GM12891 (cell line): ENCODE data around the gene NLRC3.

ENCODE experiments used
- DNase-seq: peaks from one replicate; pipeline ENCODE4 v3.0.0; 2011; ENCODE audit warnings: low spot score; ENCODE audit not compliant: insufficient read length
- FAIRE-seq: peaks from 2 replicates; lab custom pipeline; 2011; peaks lifted over from hg19 to GRCh38; lab: Jason Lieb, UNC
- PAX5 ChIP-seq: IDR thresholded peaks from 2 replicates; pipeline ENCODE4 v1.6.1; 2011; ENCODE audit warnings: low read length, moderate library complexity, mild to moderate bottlenecking; ENCODE audit not compliant: insufficient read depth, severe bottlenecking
- POLR2A ChIP-seq: IDR thresholded peaks from 2 replicates; pipeline ENCODE4 v1.6.1; 2011; ENCODE audit warnings: low read depth, low read length, control low read depth
- POLR2AphosphoS5 ChIP-seq: IDR thresholded peaks from 2 replicates; pipeline ENCODE4 v1.6.1; 2011; ENCODE audit warnings: low read depth, low read length, control low read depth
- POU2F2 ChIP-seq: IDR thresholded peaks from 2 replicates; pipeline ENCODE4 v1.6.1; 2011; ENCODE audit warnings: low read depth, mild to moderate bottlenecking, control low read depth, low read length, moderate library complexity
- SPI1 ChIP-seq: IDR thresholded peaks from 2 replicates; pipeline ENCODE4 v1.6.1; 2011; ENCODE audit warnings: low read depth, low read length, control low read depth
- TAF1 ChIP-seq: IDR thresholded peaks from 2 replicates; pipeline ENCODE4 v1.6.1; 2011; ENCODE audit warnings: low read depth, low read length, control low read depth

The NLRC3 gene

DNA sequence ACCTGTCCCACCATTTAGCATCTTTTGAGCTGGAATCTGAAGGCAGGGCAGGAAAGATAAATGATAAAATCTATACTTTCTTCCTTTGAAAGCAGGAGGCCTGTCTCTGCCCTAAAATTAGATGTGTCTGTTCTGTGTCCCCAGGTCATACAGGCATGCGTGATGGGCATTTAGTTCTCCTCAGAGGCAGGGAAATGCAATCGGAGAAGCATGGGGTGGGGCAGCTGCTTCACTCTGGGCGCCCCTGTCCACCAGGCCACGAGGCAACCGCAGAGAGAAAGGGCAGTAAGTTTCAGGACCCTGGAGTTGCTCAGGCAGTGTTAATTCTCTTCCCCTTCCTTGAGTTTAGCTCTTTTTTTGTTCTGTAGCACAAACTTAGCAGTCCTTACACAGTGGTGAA lies 51.3 kb downstream of the NLRC3 start:
- FAIRE-seq: no peak
- no peak for DNase-seq
- TF ChIP-seq POLR2AphosphoS5 (no peak), PAX5 (no peak), TAF1 (no peak), SPI1 (no peak), POLR2A (no peak), POU2F2 (no peak)

GRCh38 chr16:3523281-3523680 lies 53.9 kb downstream of the NLRC3 start:
- no peak for FAIRE-seq
- DNase-seq: no peak
- TF ChIP-seq POLR2A (no peak), POLR2AphosphoS5 (no peak), SPI1 (no peak)

- FAIRE-seq: no peak
- no peak for TF ChIP-seq POLR2A
- no peak for DNase-seq
Measured at GRCh38 chr16:3520841-3521240, 56.4 kb downstream of the NLRC3 start.

- DNase-seq: no peak
- no peak for FAIRE-seq
- no peak for TF ChIP-seq PAX5
- TF ChIP-seq POU2F2: no peak
- no peak for TF ChIP-seq TAF1
- no peak for TF ChIP-seq SPI1
- TF ChIP-seq POLR2A: no peak
- no peak for TF ChIP-seq POLR2AphosphoS5
Measured at GRCh38 chr16:3520413-3520812, 56.8 kb downstream of the NLRC3 start.

DNA sequence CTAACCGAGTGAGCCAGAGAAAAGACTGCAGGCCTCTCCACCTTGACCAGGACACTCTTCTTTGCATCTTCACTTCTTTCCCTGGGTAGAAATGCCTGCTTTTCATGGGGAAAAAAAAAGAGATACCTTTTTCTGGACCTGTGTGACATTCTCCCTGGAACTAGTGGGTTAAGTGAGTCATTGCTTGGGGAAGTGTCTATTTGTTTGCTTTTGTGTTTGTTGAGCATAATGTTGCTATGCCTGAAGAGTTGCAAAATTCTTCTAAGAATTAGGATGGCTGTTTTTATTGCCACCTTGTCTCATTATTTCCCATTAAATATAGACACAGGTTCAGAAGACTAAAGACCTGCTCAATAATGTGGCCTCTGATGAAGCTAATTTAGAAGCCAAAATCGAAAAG lies 57.6 kb downstream of the NLRC3 start:
- DNase-seq (no peak), FAIRE-seq (no peak)
- no peak for TF ChIP-seq POLR2AphosphoS5
- TF ChIP-seq TAF1: no peak
- no peak for TF ChIP-seq POU2F2
- TF ChIP-seq POLR2A: no peak
- no peak for TF ChIP-seq SPI1

DNA sequence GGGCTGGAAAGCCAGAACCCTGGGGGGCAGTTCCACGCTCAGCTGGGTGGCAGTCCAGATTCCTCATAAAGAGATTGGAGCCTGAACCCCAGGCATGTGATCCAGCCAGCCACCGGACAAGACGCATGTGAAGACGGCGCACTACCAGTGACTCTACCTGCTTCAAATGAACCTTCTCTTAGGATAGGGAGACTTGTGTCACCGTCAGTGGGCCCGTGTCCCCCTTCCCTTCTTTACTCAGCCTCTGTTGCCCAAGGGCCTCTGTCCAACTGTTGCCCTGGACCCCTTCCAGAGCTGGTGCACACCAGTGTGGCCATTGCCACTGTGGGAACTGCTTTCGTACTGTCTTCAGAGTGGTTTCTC lies 58.2 kb downstream of the NLRC3 start:
- TF ChIP-seq SPI1 (no peak), PAX5 (no peak), POU2F2 (no peak), TAF1 (no peak), POLR2A (no peak), POLR2AphosphoS5 (no peak)
- FAIRE-seq: no peak
- no peak for DNase-seq

GRCh38 chr16:3518292-3518985 lies 58.8 kb downstream of the NLRC3 start:
- TF ChIP-seq POLR2AphosphoS5 (no peak), SPI1 (no peak), PAX5 (no peak), POLR2A (no peak), TAF1 (no peak), POU2F2 (no peak)
- FAIRE-seq (no peak), DNase-seq (no peak)

DNA sequence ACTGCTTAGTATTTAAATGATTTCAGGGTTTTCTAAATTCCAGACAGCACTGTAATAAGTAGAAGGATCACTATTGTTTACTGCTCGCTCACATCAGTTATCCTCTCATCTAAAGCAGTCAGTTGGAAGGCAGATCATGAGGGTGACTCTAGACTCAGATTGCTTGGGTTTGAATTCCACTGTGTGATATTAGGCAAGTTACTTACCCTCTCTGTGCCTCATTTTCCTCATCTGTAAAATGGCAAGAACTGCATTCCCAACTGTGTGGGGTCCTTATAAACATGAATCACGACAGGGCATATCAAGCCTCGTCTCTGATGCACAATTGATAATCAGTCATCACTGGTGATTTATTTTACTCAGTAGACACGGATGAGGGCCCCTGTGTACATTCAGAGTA lies 61.3 kb downstream of the NLRC3 start:
- TF ChIP-seq TAF1 (no peak), POU2F2 (no peak), POLR2A (no peak), PAX5 (no peak)
- no peak for DNase-seq
- FAIRE-seq: no peak

GRCh38 chr16:3514621-3515020 lies 62.6 kb downstream of the NLRC3 start:
- TF ChIP-seq POLR2A (no peak), POLR2AphosphoS5 (no peak), POU2F2 (no peak), SPI1 (no peak), TAF1 (no peak), PAX5 (no peak)
- no peak for DNase-seq
- no peak for FAIRE-seq

- FAIRE-seq (no peak), DNase-seq (no peak)
- no peak for TF ChIP-seq POU2F2
Measured at GRCh38 chr16:3513892-3514583, 63.2 kb downstream of the NLRC3 start.
